HG02571 (cell line): ENCODE results near the gene UCN.
"Not testable (repeated sequence)": the region's sequence is repeated elsewhere in the genome, so short reads cannot be mapped to it uniquely, and the experiment has no call there.

Experiments
- ATAC-seq: cut with Tn5 transposase; IDR thresholded peaks from one replicate; pipeline ENCODE4 v1.9.1; 2021; ENCODE audit warnings: mild to moderate bottlenecking, moderate library complexity; ENCODE audit not compliant: unreplicated experiment

Gene UCN

DNA sequence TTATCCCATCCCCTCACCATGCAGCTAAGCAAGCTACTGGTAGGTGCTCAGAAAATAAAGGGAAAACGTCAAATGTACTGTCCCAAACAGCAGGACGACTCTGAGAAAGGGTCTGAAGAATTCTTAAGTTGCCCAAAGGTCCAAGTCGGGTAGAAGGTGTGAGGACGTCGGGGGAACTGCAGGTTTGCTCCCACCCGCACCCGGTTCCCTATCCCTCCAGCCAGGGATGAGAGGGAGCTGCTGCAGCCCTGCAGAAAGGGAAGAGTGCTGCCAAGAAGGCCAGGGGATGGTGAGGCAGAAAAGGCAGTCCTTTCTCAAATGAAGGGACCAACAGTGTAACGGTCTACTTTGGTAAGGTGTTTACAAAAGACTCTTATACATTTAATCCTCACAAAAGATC, 6.9 kb upstream of the UCN start:
- no peak for ATAC-seq

DNA sequence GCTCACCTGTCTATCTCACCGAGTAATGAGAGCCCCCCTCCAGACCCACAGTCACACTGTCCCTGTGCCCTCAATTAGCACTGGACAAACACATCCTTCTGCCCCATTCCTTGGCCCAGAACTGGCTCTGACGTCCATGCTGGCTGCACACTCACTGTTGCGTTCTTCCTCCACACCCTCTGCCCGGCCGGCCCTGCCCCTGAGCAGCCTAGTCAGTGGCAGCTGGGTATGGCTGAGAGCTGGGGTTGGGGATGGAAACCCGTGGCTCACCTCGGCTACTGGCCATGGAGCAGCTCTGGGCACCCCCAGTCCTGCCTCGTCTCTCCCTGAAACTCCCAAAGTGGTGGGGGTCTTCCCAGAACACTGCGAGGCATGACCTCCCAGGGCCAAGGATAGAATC, 6.5 kb upstream of the UCN start:
- ATAC-seq, result no peak

DNA sequence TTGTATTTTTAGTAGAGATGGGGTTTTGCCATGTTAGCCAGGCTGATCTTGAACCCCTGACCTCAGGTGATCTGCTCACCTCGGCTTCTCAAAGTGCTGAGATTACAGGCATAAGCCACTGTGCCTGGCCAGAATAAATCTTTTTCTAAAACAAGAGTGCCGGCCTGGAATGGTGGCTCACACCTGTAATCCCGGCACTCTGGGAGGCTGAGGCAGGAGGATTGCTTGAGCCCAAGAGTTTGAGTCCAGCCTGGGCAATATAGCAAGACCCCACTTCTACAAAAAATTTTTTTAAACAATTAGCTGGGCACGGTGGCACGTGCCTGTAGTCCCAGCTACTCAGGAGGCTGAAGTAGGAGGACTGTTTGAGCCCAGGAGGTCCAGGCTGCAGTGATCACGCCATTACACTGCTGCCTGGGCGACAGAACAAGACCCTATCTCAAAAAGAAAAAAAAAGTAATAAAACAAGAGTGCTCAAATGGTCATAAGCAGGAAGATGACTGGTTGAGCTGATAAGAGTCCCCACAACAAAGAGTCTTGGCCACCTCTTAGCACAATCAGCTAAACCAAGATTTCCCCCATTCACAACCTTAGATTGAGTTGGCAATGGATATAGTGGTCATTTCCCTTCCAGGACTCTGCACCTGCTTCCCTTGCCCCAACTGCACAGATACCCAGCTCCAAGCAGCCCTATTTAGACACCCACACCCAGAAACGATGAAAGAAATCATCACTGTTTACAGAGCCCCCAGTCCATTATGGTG, 5.8 kb upstream of the UCN start:
- no peak for ATAC-seq

DNA sequence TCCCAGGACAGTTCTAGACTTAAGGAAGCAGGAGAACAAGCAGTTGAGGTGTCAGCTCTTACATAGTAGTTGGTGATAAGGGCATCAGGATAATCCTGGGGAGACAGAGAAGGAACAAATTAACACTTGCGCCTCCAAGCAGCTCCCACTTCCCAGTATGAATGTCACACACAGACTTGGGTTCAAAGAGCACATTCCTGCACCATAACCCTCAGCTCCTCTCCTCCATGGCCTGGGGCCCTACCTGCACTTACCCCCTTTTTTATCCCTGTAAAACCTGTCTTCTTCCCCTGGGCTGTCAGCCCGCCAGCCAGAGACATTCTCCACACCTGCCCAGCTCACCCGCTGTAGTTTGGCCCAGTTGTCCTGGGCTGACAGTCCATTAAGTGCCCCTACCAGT, 3.9 kb upstream of the UCN start:
- no peak for ATAC-seq

DNA sequence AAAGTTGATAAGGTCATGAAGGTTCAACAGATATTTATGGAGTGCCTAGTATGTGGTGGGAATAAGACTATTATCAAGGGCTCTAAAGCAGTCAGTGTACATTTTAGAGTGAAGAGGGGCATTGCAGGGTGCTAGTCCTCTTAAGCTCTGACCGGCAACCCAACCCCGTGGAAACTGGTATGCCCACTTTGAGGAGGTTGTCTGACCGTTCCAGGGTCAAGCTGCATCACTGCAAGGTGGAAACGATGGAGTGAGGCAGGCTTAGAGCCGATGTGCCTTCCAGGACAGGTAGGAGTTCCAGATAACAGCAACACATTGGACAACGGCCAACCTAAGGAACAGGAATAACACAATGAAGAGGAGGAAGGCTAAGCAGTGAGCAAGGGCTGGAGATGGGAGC, 1.4 kb upstream of the UCN start:
- no peak for ATAC-seq

DNA sequence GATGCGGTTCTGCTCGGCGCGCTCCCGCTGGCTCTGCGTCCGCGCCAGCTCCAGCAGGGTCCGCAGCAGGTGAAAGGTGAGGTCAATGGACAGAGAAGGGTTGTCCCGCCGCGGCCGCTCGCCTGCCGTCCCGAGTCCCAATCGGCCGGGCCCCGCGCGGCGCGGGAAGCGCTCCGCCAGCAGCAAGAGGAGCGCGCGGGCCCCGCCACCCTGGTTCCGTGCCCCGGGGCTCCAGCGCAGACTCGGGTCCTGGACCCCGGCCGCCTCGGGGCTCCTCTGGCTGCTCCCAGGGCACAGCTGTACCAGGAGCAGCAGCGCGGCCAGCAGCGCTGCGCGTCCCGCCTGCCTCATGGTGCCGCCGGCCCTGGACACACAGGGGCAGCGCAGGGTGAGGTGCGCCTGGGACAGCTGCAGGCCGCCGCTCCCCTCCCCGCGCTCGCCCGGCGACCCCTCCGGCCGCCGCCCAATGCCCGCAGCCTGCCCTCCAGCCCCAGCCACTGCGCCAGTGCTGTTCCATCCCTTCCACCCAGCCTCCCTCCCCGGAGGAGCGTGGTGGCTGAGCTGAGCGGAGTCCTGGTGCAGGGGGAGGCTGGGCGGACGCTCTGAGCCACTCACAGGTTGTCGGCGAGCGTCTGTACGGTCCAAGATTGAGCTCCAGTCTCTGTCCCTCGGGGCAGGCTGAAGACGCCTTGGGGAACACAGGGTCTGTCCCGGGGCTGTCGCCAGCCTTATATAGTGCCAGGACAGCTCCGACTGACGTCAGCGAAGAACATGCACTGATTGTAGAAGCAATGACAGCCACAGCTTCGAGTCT, 493 bp downstream of the UCN start:
- no peak for ATAC-seq

DNA sequence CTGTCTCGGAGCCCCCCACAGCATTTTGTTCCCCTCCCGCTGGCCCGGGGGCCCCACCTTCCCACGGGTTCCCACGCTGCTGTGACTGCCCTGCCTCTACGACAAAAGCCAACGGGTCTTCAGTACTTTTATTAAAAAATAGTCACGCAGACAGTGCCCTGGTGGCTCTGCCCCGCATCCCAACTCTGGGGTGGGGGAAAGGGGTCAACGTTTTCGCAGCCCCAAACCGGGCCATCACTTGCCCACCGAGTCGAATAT, 1.0 kb downstream of the UCN start:
- ATAC-seq, result no peak

DNA sequence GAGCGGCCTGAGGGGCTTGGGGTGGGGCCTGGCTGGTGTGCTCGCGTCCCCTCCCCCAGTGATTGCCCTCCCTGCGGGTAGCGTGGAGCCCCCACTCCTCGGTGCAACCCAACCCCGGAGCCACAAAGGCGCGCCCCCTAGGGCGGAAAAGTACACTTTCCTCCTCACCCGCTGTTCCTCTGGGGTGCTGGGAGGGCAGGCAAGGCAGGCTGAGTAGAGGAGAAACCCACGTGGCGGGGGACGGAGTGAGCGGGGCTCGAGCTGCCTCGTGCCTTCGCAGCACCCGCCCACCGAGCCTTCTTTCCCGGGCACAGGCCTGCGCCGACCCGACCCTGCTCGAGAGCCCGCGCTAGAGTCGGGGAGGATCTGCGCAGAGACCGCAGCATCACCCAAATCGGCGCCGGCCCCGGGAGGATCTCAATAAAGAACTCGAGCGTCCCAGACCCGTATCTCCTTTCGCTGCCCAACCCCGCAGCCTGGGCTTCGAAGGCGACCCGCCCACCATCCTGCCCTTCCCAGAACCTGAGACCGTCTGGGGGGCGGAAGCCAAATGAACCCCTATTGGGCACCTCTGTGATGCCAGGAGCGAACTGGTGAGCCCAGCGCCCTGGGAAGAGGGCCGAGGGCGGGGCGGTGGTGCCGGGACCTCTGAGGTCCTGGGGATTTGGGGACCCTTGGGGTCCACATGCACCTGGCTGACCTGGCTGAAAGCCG, 1.5 kb downstream of the UCN start:
- ATAC-seq, result no peak

DNA sequence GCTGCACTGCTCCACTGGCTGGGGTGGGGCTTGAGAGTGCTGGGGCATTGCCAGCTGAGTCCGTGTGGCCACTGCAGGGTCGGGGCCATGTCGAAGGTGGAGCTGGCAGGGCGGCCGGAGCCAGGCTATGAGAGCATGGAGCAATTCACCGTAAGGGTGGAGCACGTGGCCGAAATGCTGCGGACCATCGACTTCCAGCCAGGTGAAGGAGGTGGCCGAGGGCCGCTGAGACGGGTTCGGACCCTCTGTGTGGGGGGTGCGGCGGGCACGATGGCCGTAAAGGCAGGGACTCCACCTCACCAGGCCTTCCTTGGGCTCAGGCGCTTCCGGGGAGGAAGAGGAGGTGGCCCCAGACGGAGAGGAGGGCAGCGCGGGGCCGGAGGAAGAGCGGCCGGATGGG, 2.1 kb downstream of the UCN start:
- no peak for ATAC-seq

DNA sequence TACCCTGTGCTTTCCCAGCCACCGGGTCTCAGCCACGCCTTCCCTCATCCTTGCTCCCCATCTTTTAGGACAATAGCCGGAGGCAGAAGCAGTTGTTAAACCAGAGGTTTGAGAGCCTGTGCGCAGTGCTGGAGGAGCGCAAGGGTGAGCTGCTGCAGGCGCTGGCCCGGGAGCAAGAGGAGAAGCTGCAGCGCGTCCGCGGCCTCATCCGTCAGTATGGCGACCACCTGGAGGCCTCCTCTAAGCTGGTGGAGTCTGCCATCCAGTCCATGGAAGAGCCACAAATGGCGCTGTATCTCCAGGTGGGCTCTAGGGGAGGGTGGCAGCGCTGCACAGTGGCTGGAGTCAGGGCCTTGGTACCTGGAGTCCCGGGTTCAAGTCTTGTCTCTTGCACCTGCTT, 2.7 kb downstream of the UCN start:
- ATAC-seq, result no peak

DNA sequence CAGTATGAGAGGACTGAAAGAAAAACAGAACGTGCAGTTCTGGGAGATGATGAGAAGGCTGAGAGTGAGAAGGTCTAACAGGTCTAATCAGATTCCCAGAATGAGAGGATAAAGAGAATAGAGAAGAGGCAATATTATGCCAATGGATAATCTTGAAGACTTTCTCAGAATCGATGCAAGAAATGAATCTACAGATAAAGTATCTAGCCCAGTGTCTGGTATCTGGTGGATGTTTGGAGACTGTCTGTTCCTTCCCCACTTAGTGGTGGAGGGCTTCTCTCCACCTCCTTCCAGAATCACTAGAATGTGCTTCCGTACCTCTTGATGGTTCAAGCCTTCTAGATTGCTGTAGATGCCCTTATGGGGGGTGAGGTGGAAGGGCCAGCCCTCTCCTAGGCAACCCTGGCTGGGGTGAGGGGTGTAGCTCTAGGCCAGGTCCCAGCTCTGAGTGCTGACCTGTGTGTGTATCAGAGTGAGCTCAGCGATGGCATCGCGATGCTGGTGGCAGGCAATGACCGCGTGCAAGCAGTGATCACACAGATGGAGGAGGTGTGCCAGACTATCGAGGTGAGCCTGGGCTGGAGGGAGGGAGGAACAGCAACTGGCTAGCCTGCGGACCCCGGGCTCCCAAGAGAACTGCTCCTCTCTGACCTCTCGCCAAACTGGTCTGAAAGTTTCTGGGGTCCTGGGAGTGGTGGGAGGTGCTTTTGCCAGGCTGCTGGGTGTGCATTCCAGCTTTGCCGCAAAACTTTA, 3.6 kb downstream of the UCN start:
- ATAC-seq, result no peak

DNA sequence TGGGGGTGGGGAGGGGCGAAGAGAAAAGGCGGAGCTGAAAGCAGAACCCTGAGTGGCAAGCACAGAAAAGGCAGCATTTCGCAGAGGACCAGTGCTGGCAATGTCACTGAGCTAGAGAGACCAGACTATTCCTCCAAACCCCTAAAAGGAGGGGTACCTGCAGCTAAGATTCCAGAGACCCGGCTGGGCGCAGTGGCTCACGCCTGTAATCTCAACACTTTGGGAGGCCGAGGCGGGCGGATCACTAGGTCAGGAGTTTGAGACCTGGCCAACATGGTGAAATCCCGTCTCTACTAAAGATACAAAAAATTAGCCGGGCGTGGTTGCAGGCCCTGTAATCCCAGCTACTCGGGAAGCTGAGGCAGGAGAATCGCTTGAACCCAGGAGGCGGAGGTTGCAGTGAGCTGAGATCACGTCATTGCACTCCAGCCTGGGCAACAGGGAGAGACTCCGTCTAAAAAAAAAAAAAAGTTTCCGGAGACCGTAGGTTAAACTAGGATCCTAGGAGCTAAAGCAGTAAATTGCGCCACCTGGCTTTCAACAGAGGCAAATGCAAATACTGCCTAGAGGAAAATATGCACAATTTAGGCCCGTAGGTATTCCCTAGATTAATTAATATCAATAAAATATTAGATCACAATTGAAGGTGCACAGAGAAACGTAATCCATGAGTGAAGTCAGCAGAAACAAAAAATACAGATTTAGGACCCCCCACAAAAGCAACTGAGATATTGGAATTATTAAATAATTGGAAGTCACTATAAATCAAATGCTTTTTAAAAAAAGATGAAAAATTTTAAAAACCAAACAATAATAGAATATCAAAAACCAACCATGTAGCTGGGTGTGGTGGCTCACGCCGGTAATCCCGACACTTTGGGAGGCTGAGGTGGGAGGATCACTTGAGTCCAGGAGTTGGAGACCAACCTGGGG, 4.9 kb downstream of the UCN start:
- no peak for ATAC-seq

DNA sequence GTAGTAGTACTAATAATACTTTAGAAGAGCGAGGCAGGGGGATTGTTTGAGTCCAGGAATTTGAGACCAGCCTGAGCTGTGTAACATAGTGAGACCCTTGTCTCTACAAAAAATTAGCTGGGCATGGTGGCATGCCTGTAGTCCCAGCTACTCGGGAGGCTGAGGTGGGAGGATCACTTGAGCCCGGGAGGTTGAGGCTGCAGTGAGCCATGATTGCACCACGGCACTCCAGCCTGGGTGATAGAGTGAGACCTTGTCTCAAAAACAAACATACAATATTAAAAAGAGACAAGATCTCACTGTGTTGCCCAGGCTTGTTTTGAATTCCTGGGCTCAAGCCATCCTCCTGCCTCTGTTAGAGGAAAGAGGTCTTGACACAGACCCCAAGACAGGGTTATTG, 7.6 kb downstream of the UCN start:
- not testable (repeated sequence) for ATAC-seq

DNA sequence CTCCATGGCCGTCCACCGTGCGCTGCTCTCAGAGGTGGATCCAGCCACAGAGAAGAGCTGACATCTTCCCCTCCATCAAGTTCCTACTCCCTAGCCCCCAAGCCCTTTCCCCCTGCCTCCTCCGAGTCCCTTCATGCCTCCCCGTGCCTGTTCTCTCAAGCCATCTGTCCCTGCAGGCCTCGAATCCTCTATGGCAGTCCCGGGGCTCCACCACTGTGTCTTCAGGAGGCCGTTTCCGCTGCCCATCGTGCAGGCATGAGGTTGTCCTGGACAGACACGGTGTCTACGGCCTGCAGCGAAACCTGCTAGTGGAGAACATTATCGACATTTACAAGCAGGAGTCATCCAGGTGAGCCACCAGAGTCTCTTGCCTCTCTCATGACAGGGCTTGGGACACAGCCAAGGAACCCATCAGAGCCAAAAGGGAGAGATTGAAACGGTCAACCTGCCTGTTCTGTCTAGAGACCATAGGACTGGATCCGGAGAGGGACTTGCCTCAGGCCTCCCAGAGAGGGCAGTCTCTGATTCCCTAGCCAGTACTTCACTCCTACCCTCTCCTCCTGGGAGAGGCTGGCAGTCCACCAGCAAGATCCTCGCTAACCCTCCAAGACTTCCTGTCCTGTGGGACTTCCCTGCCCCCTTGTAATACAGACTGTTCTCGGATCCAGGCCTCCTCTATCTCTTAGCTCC, 9.7 kb downstream of the UCN start:
- no peak for ATAC-seq

DNA sequence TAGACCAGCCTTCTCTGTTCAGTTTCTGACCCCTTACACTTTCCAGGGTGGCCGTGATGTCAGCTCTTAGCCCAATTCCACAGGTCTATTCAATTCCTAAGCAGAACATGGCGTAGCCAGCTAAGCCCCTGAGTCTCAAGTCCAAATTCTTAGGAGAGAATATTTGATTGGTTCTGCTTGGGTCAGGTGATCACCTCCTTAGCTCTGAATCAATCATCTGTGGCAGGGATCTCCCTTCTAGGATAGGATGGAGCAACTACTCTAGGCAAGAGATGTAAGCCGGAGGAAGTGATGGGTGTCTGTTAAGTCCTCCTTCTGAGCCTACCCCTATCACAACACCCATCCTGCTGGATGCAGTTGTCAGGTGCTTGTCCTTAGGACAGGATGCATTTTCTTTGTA, 11.1 kb downstream of the UCN start:
- no peak for ATAC-seq

DNA sequence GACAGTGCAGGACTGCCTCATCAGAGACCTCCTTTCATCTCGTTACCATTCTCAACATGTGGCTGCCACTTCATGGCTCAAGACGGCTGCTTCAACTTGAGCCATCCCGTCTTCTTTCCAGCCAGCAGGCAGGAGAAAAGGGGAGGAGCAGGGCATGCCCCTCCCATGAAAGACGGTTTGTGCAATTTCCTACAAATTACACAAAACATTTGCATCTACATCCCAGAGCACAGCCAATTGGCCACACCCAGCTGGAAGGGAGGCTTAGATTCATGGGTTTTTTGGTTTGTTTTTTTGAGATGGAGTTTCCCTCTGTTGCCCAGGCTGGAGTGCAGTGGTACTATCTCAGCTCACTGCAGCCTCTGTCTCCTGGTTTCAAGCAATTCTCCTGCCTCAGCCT, 11.8 kb downstream of the UCN start:
- no peak for ATAC-seq

DNA sequence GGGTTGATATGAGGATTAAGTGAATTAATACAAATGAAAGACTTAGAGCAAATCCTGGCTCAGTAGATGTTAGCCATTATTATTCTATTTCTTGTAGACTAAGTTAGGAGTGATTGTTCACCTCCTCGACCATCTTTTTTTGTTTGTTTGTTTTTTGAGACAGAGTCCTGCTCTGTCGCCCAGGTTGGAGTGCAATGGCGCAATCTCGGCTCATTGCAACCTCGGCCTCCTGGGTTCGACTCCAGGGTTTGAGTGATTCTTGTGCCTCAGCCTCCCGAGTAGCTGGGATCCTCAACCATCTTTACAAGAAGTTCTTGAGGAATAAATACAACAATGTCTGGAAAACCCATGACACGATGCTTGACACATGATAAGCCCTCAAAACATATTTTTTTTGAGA, 13.3 kb downstream of the UCN start:
- ATAC-seq, result no peak

DNA sequence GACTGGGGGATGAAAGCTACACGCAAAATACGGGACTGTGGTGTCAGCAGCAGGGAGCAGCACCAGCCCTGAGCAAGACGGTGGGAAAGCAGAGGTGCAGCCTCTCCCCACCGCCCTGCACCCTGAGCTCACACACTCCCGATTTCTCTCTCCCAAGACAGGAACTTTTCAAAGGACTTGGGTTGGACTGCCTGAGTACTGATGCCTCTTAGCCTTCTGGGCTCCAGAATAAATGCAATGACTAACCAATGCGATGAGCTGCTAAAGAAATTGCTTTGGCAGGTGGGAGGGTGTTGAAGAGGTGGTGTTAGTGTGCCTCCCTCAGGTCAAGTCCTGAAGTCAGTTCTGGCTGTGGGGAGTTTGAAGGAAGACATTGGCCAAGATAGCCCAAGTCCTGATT, 16.4 kb downstream of the UCN start:
- ATAC-seq, result no peak

DNA sequence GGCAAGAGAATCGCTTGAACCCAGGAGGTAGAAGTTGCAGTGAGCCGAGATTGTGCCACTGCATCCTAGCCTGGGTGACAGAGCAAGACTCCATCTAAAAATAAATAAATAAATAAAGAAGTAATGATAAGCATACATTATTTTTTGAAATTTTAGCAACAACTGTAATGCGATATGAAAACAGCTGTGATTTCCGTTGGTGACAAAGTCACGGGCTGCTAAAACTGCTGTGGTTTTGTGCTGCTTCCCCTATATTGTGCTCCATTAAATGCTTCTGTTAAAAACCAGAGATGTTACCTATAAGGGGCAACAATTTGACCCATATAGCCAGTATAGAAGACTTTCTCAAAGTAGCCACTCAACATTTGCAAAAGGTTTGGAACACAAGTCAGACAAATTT, 17.7 kb downstream of the UCN start:
- no peak for ATAC-seq

DNA sequence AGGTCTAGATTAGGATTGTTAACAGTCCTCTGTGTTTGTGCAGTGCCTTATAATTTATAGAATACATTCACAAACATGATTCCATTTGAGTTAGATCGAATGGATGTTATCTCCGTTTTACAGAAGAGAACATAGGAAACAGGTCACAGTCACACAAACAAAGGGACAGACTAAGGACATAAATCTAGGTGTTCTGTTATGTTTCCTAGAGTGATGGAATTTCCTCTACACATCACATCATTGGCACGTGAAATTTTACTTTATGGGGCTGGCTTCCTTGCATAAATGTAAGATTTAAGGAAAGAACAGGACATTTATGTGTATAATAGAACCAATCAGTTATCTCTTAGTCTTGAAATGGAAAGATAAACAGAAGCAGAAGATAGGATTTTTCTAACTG, 19.6 kb downstream of the UCN start:
- no peak for ATAC-seq
